ENCODE results near the gene BACE1. TPM values are rescaled to one million over a fixed set of nuclear protein-coding genes. Genes with fewer than 3 reads are reported as not detected.
"Not testable (repeated sequence)": the region's sequence is repeated elsewhere in the genome, so short reads cannot be mapped to it uniquely, and the experiment has no call there.

The BACE1 gene
- 10 to 100 TPM; 14.6 to 16.3 TPM for total RNA-seq
- long read RNA-seq, full-length matches to known transcripts = 1 of 4 reads
- long read RNA-seq, partial matches to known transcripts = 2 of 4 reads
- long read RNA-seq, other reads (novel, unspliced or antisense) = 1 of 4 reads

- intact Hi-C loops (cut with DNase I) = no loop called here
- peak; percentile 94 to 96 for ATAC-seq
Measured at GRCh38 chr11:117316197-117316961, at the start of gene BACE1. Gene BACE1, minus strand, starts transcription at chr11:117316256. Its CDS starts 461 bp downstream, at chr11:117315795.

GRCh38 chr11:117361432-117361831 lies 45.4 kb upstream of the BACE1 start:
- DNase-seq = no peak
- no peak for ATAC-seq
- intact Hi-C loops (cut with DNase I) = no loop called here

More at GRCh38 chr11:117316197-117316961, at the start of gene BACE1:
- DNase-seq = peak; percentile 90

GRCh38 chr11:117356126-117356890 lies 40.3 kb upstream of the BACE1 start:
- intact Hi-C loops (cut with DNase I) = no loop called here
- ATAC-seq = no peak
- no peak for DNase-seq

- no peak for ATAC-seq
- DNase-seq = no peak
- intact Hi-C loops (cut with DNase I) = no loop called here
Measured at GRCh38 chr11:117354550-117354949, 38.5 kb upstream of the BACE1 start.

GRCh38 chr11:117345039-117345438 lies 29.0 kb upstream of the BACE1 start:
- intact Hi-C loops (cut with DNase I) = no loop called here
- DNase-seq (no peak), ATAC-seq (no peak)

GRCh38 chr11:117337076-117337475 lies 21.0 kb upstream of the BACE1 start:
- intact Hi-C loops (cut with DNase I) = no loop called here
- DNase-seq (no peak), ATAC-seq (no peak)

GRCh38 chr11:117335399-117335798 lies 19.3 kb upstream of the BACE1 start:
- DNase-seq (no peak), ATAC-seq (no peak)
- intact Hi-C loops (cut with DNase I) = no loop called here

- intact Hi-C loops (cut with DNase I) = no loop called here
- ATAC-seq (no peak), DNase-seq (no peak)
Measured at GRCh38 chr11:117334896-117335295, 18.8 kb upstream of the BACE1 start.

- intact Hi-C loops (cut with DNase I) = no loop called here
- DNase-seq (no peak), ATAC-seq (no peak)
Measured at GRCh38 chr11:117333917-117334316, 17.9 kb upstream of the BACE1 start.

GRCh38 chr11:117332843-117333242 lies 16.8 kb upstream of the BACE1 start:
- ATAC-seq (no peak), DNase-seq (no peak)
- intact Hi-C loops (cut with DNase I) = no loop called here

- peak; percentile 62 to 67 for ATAC-seq
- intact Hi-C loops (cut with DNase I) = no loop called here
- no peak for DNase-seq
Measured at GRCh38 chr11:117328375-117329010, 12.4 kb upstream of the BACE1 start.

- intact Hi-C loops (cut with DNase I) = no loop called here
- peak; percentile 97 for DNase-seq
- peak; percentile 98 for ATAC-seq
Measured at GRCh38 chr11:117327567-117328374, 11.7 kb upstream of the BACE1 start, which contains the start of gene CEP164. Gene CEP164, plus strand, starts transcription at chr11:117327854. Its CDS starts 10,733 bp downstream, at chr11:117338587.

GRCh38 chr11:117327255-117327566 lies 11.2 kb upstream of the BACE1 start:
- DNase-seq; ATAC-seq; intact Hi-C loops (cut with DNase I): not testable (repeated sequence)

GRCh38 chr11:117319214-117319840 lies 3.3 kb upstream of the BACE1 start:
- DNase-seq (no peak), ATAC-seq (no peak)
- intact Hi-C loops (cut with DNase I) = no loop called here

GRCh38 chr11:117318738-117319137 lies 2.7 kb upstream of the BACE1 start:
- ATAC-seq (no peak), DNase-seq (no peak)
- intact Hi-C loops (cut with DNase I) = no loop called here

GRCh38 chr11:117315285-117316196 lies 515 bp downstream of the BACE1 start:
- DNase-seq (no peak), ATAC-seq (peak; percentile 65 to 66)
- intact Hi-C loops (cut with DNase I) = no loop called here

GRCh38 chr11:117314840-117315239 lies 1.2 kb downstream of the BACE1 start:
- no peak for DNase-seq
- peak in 1 of 2 donors; percentile 9 for ATAC-seq

More at GRCh38 chr11:117314840-117315239, 1.2 kb downstream of the BACE1 start:
- intact Hi-C loops (cut with DNase I) = no loop called here

Data from left cardiac atrium (tissue), 4 donors.